ENCODE results near the gene KCTD1. TPM values are rescaled to one million over a fixed set of nuclear protein-coding genes. Genes with fewer than 3 reads are reported as not detected.

KCTD1 gene
- total and polyA plus RNA-seq, 8 donors: 12.1 to 21.7 (median 16.8) TPM

GRCh38 chr18:26556573-26556972 lies 8.2 kb upstream of the KCTD1 start:
- Histone ChIP-seq H3K4me3 (no peak overlapping the region), H3K36me3 (no peaks in the 10 kb centered on the region), H3K27ac (no peak overlapping the region), H3K27me3 (peaks cover 14 to 32% of the 10 kb centered on the region in 2 donors), H3K9me3 (no peaks in the 10 kb centered on the region), H3K4me1 (no peaks in the 10 kb centered on the region)
- intact Hi-C loops (cut with DNase I): no loop called here
- ATAC-seq: no peak
- TF ChIP-seq CTCF (IDR thresholded peaks at IDR 0.05): no peak
- DNase-seq: no peak

- no peak overlapping the region for H3K4me3 ChIP-seq
- no peaks in the 10 kb centered on the region for H3K36me3 ChIP-seq
- ATAC-seq: no peak
- no peak for TF ChIP-seq CTCF (IDR thresholded peaks at IDR 0.05)
- peaks cover 0 to 2% of the 10 kb centered on the region in 2 donors for H3K4me1 ChIP-seq
- H3K9me3 ChIP-seq: no peaks in the 10 kb centered on the region
- no peak for DNase-seq
- no peak overlapping the region for H3K27ac ChIP-seq
- H3K27me3 ChIP-seq: peaks cover 19 to 38% of the 10 kb centered on the region in 2 donors
- intact Hi-C loops (cut with DNase I): no loop called here
Measured at GRCh38 chr18:26555804-26556553, 7.6 kb upstream of the KCTD1 start.

DNA sequence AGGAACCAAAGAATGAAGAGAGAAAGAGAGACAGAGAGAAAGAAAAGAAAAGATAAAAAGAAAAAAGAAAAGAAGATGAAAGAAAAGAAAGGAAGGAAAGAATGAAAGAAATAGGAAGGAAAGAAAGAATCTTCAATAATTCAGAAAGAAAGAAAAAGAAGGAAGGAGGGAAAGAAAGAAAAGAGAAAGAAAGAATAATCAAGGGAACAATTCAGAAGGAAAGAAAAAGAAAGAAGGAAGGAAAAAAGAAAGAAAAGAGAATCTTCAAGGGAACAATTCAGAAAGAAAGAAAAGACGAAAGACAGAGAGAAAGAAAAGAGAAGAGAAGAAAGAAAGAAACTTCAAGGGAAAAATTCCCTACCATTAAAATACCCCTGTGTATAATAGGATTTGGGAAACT lies 5.6 kb upstream of the KCTD1 start:
- no peak for TF ChIP-seq CTCF (IDR thresholded peaks at IDR 0.05)
- Histone ChIP-seq H3K36me3 (no peaks in the 10 kb centered on the region), H3K4me3 (no peak overlapping the region), H3K27me3 (peaks cover 31 to 58% of the 10 kb centered on the region in 2 donors), H3K27ac (no peak overlapping the region), H3K9me3 (no peaks in the 10 kb centered on the region), H3K4me1 (peaks cover 6 to 22% of the 10 kb centered on the region in 2 donors)
- intact Hi-C loops (cut with DNase I): no loop called here
- ATAC-seq (no peak), DNase-seq (no peak)

- Histone ChIP-seq H3K27me3 (peaks cover 31 to 80% of the 10 kb centered on the region in 2 donors), H3K27ac (no peak overlapping the region), H3K4me1 (peaks cover 11 to 31% of the 10 kb centered on the region in 2 donors), H3K4me3 (no peak overlapping the region), H3K36me3 (no peaks in the 10 kb centered on the region), H3K9me3 (no peaks in the 10 kb centered on the region)
- intact Hi-C loops (cut with DNase I): no loop called here
- TF ChIP-seq CTCF (IDR thresholded peaks at IDR 0.05): no peak
- DNase-seq (no peak), ATAC-seq (no peak)
Measured at GRCh38 chr18:26551695-26552081, 3.3 kb upstream of the KCTD1 start.

DNA sequence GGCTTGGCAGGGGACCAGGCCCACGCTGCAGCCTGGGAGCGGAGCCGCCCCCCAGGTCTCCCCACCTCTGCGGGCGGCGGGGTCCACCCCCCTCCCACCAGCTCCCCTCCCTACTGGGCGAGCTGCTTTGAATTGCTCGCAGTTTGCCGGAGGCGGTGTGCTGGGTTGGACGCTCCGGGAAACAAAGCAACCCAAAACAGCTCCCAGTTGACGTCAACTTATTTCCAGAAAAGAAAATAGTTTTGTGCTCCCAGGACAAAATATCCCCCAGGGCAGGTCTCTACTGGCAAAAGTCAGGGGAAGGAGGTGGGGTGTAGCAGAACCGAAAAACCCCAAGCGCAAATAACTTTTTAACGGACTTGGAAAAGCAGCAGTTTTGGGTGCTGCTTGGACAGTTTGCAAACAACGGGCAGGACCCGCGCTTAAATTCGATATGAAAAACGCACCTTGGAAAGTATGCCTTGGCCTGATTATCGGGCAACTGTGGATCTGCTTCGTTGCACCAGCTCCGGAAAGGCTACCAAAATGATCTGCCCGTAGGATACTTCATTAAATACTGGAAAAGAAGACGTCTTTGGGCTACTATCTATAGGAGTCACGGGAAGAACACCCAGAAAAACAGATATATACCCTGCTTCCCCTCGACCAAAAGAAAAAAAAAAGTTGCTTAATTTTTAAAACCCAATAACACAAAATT lies 2.8 kb upstream of the KCTD1 start:
- intact Hi-C loops (cut with DNase I): no loop called here

More for the DNA sequence above, 2.8 kb upstream of the KCTD1 start:
- H3K27me3 ChIP-seq: peaks cover 31 to 80% of the 10 kb centered on the region in 2 donors
- no peak overlapping the region for H3K27ac ChIP-seq
- H3K36me3 ChIP-seq: no peaks in the 10 kb centered on the region
- no peak overlapping the region for H3K4me3 ChIP-seq
- H3K4me1 ChIP-seq: peaks cover 16 to 31% of the 10 kb centered on the region in 2 donors
- no peak for TF ChIP-seq CTCF (IDR thresholded peaks at IDR 0.05)
- H3K9me3 ChIP-seq: no peaks in the 10 kb centered on the region
- DNase-seq: peak in 2 of 4 donors; percentile 36 to 76
- no peak for ATAC-seq

Measured in left lung (tissue), 10 donors.